K562 (cell line): ENCODE measurements around the gene GLB1L. TPM values are rescaled to one million over a fixed set of nuclear protein-coding genes. Genes with fewer than 3 reads are reported as not detected.

ENCODE experiments used
- BMI1 ChIP-seq: fragments of 150-350 bp; IDR thresholded peaks from 2 replicates; pipeline ENCODE4 v1.6.1; 2014; ENCODE audit warnings: low read length
- CHD2 ChIP-seq: IDR thresholded peaks from 2 replicates; pipeline ENCODE4 v1.6.1; 2011; ENCODE audit warnings: low read depth, low read length
- ELF2 ChIP-seq: fragments of 250-450 bp; sonication (Bioruptor Pico); IDR thresholded peaks from 2 replicates; pipeline ENCODE4 v1.5.0; 2021; ENCODE audit warnings: mild to moderate bottlenecking
- EP400 ChIP-seq: fragments of 450-650 bp; IDR thresholded peaks from 2 replicates; pipeline ENCODE4 v1.6.1; 2017; ENCODE audit warnings: antibody characterized with exemption, mild to moderate bottlenecking, moderate library complexity
- FOXK1 ChIP-seq: sonication (generic); formaldehyde crosslinking; IDR thresholded peaks from 2 replicates; pipeline ENCODE4 v1.8.0; 2022; ENCODE audit warnings: missing genetic modification reagents, mild to moderate bottlenecking, borderline replicate concordance
- GMEB1 ChIP-seq: fragments of 250-450 bp; sonication (Bioruptor Pico); IDR thresholded peaks from 2 replicates; pipeline ENCODE4 v1.4.0; 2020; ENCODE audit warnings: mild to moderate bottlenecking
- GTF2B ChIP-seq: IDR thresholded peaks from 2 replicates; pipeline ENCODE4 v1.6.1; 2011; ENCODE audit not compliant: insufficient read length; ENCODE audit errors: extremely low read depth
- GTF2F1 ChIP-seq: IDR thresholded peaks from 2 replicates; pipeline ENCODE4 v1.6.1; 2011; ENCODE audit warnings: low read depth, low read length, improper control_type of control experiment
- KLF13 ChIP-seq: fragments of 450-650 bp; IDR thresholded peaks from 2 replicates; pipeline ENCODE4 v1.6.1; 2016; ENCODE audit warnings: missing genetic modification characterization, low read depth, mild to moderate bottlenecking, missing compliant biosample characterization, moderate library complexity, borderline replicate concordance
- MEF2A ChIP-seq: IDR thresholded peaks from 2 replicates; pipeline ENCODE4 v1.6.1; 2011; ENCODE audit warnings: low read depth, mild to moderate bottlenecking, low read length, moderate library complexity; ENCODE audit not compliant: control insufficient read depth
- NFXL1 ChIP-seq: fragments of 450-650 bp; formaldehyde crosslinking; IDR thresholded peaks from 2 replicates; pipeline ENCODE4 v1.4.0; 2021; ENCODE audit warnings: mild to moderate bottlenecking
- OTX1 ChIP-seq: fragments of 450-650 bp; formaldehyde crosslinking; IDR thresholded peaks from 2 replicates; pipeline ENCODE4 v1.4.0; 2022; ENCODE audit warnings: mild to moderate bottlenecking
- SETDB1 ChIP-seq: IDR thresholded peaks from one replicate; pipeline ENCODE4 v1.6.1; 2012; ENCODE audit warnings: low read length, control low read depth, inconsistent platforms
- SRSF3 ChIP-seq: fragments of 200-400 bp; formaldehyde crosslinking; IDR thresholded peaks from 2 replicates; pipeline ENCODE4 v1.6.1; 2016; ENCODE audit warnings: mild to moderate bottlenecking, low read length, moderate library complexity; ENCODE audit not compliant: insufficient read depth
- TAF9B ChIP-seq: fragments of 450-650 bp; IDR thresholded peaks from 2 replicates; pipeline ENCODE4 v1.6.1; 2018; ENCODE audit warnings: mild to moderate bottlenecking; ENCODE audit not compliant: partially characterized antibody
- TRIM24 ChIP-seq, 2 experiments: fragments of 450-650 bp; IDR thresholded peaks; 2 replicates each; pipeline ENCODE4 v1.6.1; 2016
- ZBTB17 ChIP-seq: fragments of 450-650 bp; formaldehyde crosslinking; IDR thresholded peaks from 2 replicates; pipeline ENCODE4 v1.4.0; 2020; ENCODE audit warnings: mild to moderate bottlenecking
- ZBTB49 ChIP-seq: sonication (generic); formaldehyde crosslinking; IDR thresholded peaks from 2 replicates; pipeline ENCODE4 v1.8.0; 2022; ENCODE audit warnings: missing genetic modification reagents, mild to moderate bottlenecking, borderline replicate concordance
- ZNF398 ChIP-seq: fragments of 250-450 bp; sonication (Bioruptor Pico); IDR thresholded peaks from 2 replicates; pipeline ENCODE4 v1.8.0; 2021; ENCODE audit warnings: moderate library complexity, mild to moderate bottlenecking, inconsistent platforms
- ZNF561 ChIP-seq: fragments of 450-650 bp; formaldehyde crosslinking; conservative IDR thresholded peaks from 2 replicates; pipeline ENCODE4 v1.4.0; 2020; ENCODE audit warnings: mild to moderate bottlenecking, moderate library complexity
- ZNF583 ChIP-seq: fragments of 250-450 bp; sonication (Bioruptor Pico); IDR thresholded peaks from 2 replicates; pipeline ENCODE4 v1.4.0; 2020
- ZNF79 ChIP-seq: fragments of 250-450 bp; sonication (Bioruptor Pico); IDR thresholded peaks from 2 replicates; pipeline ENCODE4 v1.4.0; 2020; ENCODE audit warnings: low read depth, mild to moderate bottlenecking, moderate library complexity
- polyA plus RNA-seq, 8 experiments: library from polyadenylated mRNA; depleted of rRNA in 4 of 8; stranded (reverse) in 5 of 8; unstranded in 3 of 8; fragments of >200 nt; fragmentation: Nextera tagmentation in 2 of 8; fragmentation: Illumina TruSeq in 1 of 8; extraction: Ambion mirVana in 2 of 8; extraction: Trizol in 1 of 8; gene quantifications; 2 replicates each; pipeline versions ENCODE4 v1.2.1 to v1.2.3, GENCODE V29; 2011 to 2014; ENCODE audit warnings: inconsistent platforms in 1 of 8, missing spikeins in 1 of 8
- total RNA-seq, 7 experiments: library from RNA; depleted of rRNA in 6 of 7; stranded (reverse); fragments of >200 nt in 6 of 7; fragmentation: Illumina TruSeq in 2 of 7; extraction: Trizol in 2 of 7; gene quantifications; 2 replicates each; pipeline versions ENCODE4 v1.2.1 to v1.2.3, GENCODE V29; 2011 to 2021; ENCODE audit warnings: low replicate concordance in 1 of 7

GLB1L gene
- total and polyA plus RNA-seq, 9 of the 15 experiments (the other 6 are each of a cell fraction or from before 2014, with no cell fraction given), result 0.42 to 2.9 (median 2.5) TPM

GRCh38 chr2:219245148-219245898 lies at the start of gene GLB1L, which contains the start of gene STK16 (continued):
- TF ChIP-seq KLF13 (tag) (no peak), FOXK1 (CRISPR knock-in tag) (peak; percentile 48; the same call in 1 of the 2 replicates), ZNF79 (CRISPR knock-in tag) (no peak), GTF2B (no peak), ZNF561 (CRISPR knock-in tag) (no peak), NFXL1 (CRISPR knock-in tag) (no peak), CHD2 (0 out of 2 replicates have a peak, but pooled peaks have one; percentile 18), SETDB1 (no peak), GMEB1 (CRISPR knock-in tag) (0 out of 2 replicates have a peak, but pooled peaks have one; percentile 51), SRSF3 (no peak), TAF9B (peak; percentile 69), ELF2 (peak; percentile 50; the same call in 1 of the 2 replicates), MEF2A (no peak), TRIM24 (IDR thresholded peaks at IDR 0.05) (no peak), GTF2F1 (no peak), ZBTB17 (CRISPR knock-in tag) (peak; percentile 85), ZNF583 (no peak), EP400 (peak; percentile 94), OTX1 (CRISPR knock-in tag) (no peak), BMI1 (no peak), ZNF398 (CRISPR knock-in tag) (no peak), ZBTB49 (CRISPR knock-in tag) (no peak)
